Measurements from ENCODE around the gene SPATA20. TPM values are rescaled to one million over a fixed set of nuclear protein-coding genes. Genes with fewer than 3 reads are reported as not detected.

The SPATA20 gene
- total and polyA plus RNA-seq, 2 of the 4 experiments (the other 2 are of a cell fraction): 17.0 to 35.0 TPM

GRCh38 chr17:50576864-50577263 lies 29.9 kb downstream of the SPATA20 start:
- H3K79me1 ChIP-seq (ENCODE audit: low read depth in 1 of 2, low read length in 2 of 2): no peaks in the 10 kb centered on the region
- no peak overlapping the region for H3K56ac ChIP-seq (ENCODE audit: extremely low read depth, insufficient read depth, low read length)
- no peak overlapping the region for H3K4me2 ChIP-seq (ENCODE audit: low read depth, low read length)
- no peak overlapping the region for H3K4ac ChIP-seq (ENCODE audit: low read depth, low read length)
- no peak overlapping the region for H2BK120ac ChIP-seq (ENCODE audit: low read depth, low read length)
- 90% methylated on average over 4 of the region's 13 CpGs; no CpG with 5 or more reads in 1 of the 2 experiments for WGBS, 2 experiments (ENCODE audit: extremely low coverage in 2 of 2, insufficient read length in 1 of 2)
- intact Hi-C loops (cut with micrococcal nuclease): no loop called here
- TF ChIP-seq CTCF (conservative IDR thresholded peaks at IDR 0.05; ENCODE audit: low read depth, low read length): no peak
- TF ChIP-seq CEBPB (IDR thresholded peaks at IDR 0.05; ENCODE audit: low read depth, low read length): no peak
- TF ChIP-seq BHLHE40 (IDR thresholded peaks at IDR 0.05; ENCODE audit: low read depth, low read length): no peak
- TF ChIP-seq ELK1 (IDR thresholded peaks at IDR 0.05; ENCODE audit: borderline replicate concordance, low read depth, low read length): no peak
- TF ChIP-seq RCOR1 (IDR thresholded peaks at IDR 0.05; ENCODE audit: insufficient replicate concordance, low read length): no peak
- no peak for TF ChIP-seq RFX5 (IDR thresholded peaks at IDR 0.05; ENCODE audit: low read depth, low read length)
- no TSS peak for BruUV-seq (replicated peaks)
- ATAC-seq (ENCODE audit: low read depth) (no peak), DNase-seq (no peak)
- H3K4me3 ChIP-seq (ENCODE audit: insufficient read depth, low read depth, low read length): no peak overlapping the region
- no peak overlapping the region for H3K27ac ChIP-seq (ENCODE audit: insufficient read depth, low read length)
- H4K5ac ChIP-seq (ENCODE audit: low read depth, low read length): no peak overlapping the region
- H3K36me3 ChIP-seq (ENCODE audit: control insufficient read depth, insufficient read depth, low read length): no peaks in the 10 kb centered on the region
- no peak overlapping the region for H3K14ac ChIP-seq (replicated peaks; ENCODE audit: low read depth, low read length)
- H3K23ac ChIP-seq (ENCODE audit: low read depth, low read length): no peak overlapping the region
- H3K27me3 ChIP-seq (ENCODE audit: control insufficient read depth, insufficient read depth, low read length): peaks cover 45% of the 10 kb centered on the region
- H3K9me1 ChIP-seq (ENCODE audit: insufficient read depth, low read length): no peaks in the 10 kb centered on the region
- no peak overlapping the region for H2BK20ac ChIP-seq (ENCODE audit: low read depth, low read length)
- no peak overlapping the region for H2AK5ac ChIP-seq (ENCODE audit: low read depth, low read length)
- POLR2A ChIA-PET (ENCODE audit: unreplicated experiment): no interaction called here
- no peak overlapping the region for H2BK5ac ChIP-seq (ENCODE audit: low read depth, low read length, poor library complexity, severe bottlenecking)
- no peak overlapping the region for H2AFZ ChIP-seq (replicated peaks; ENCODE audit: low read length, poor library complexity)
- no peaks in the 10 kb centered on the region for H3K9me3 ChIP-seq (ENCODE audit: control insufficient read depth, insufficient read depth, low read length)
- H3K18ac ChIP-seq (ENCODE audit: low read depth, low read length): no peak overlapping the region
- H4K8ac ChIP-seq (ENCODE audit: low read depth in 2 of 2, low read length in 2 of 2): no peak overlapping the region
- H2BK15ac ChIP-seq (ENCODE audit: low read depth, low read length): no peak overlapping the region
- H2AK9ac ChIP-seq (replicated peaks; ENCODE audit: low read depth, low read length, poor library complexity): no peak overlapping the region
- no peak overlapping the region for H3K9ac ChIP-seq (ENCODE audit: low read depth, low read length)
- CTCF ChIA-PET: no interaction called here
- no peaks in the 10 kb centered on the region for H3K4me1 ChIP-seq (ENCODE audit: control insufficient read depth, insufficient read depth, low read length)
- no peak overlapping the region for H4K91ac ChIP-seq (ENCODE audit: insufficient read depth, low read depth, low read length)
- in situ Hi-C loops (cut with MboI; ENCODE audit: low sequenced_read_pairs): no loop called here
- H4K20me1 ChIP-seq (ENCODE audit: insufficient read depth, low read length): no peaks in the 10 kb centered on the region
- dilution Hi-C loops (cut with HindIII; ENCODE audit: low sequenced_read_pairs, unreplicated experiment): no loop called here
